ENCODE data around the gene RGS10.

RGS10 gene

GRCh38 chr10:119542357-119542987 is at the start of gene RGS10:
TSS of gene RGS10 (minus strand) at chr10:119542719. CDS start at chr10:119542638, 81 bp downstream.
- POLR2A ChIA-PET: interaction anchor here (0.7 to 1.8 kb wide), 7 partner anchors 12 to 55 kb away, joined by 3 to 7 read pairs (median 4); partner anchors contain the start of gene TIAL1
- DNase-seq (ENCODE audit: extremely low spot score): peak; percentile 89
- TF ChIP-seq CTCF (IDR thresholded peaks at IDR 0.05; ENCODE audit: control extremely low read depth, extremely low read depth, low read depth, missing control alignments): no peak
- CTCF ChIA-PET: interaction anchor here (0.7 to 4.6 kb wide), 28 partner anchors 8 to 411 kb away, joined by 3 to 25 read pairs (median 4); partner anchors contain the start of gene GRK5

- ChIA-PET POLR2A (no interaction called here), CTCF (no interaction called here)
- DNase-seq (ENCODE audit: extremely low spot score): no peak
- no peak for TF ChIP-seq CTCF (IDR thresholded peaks at IDR 0.05; ENCODE audit: control extremely low read depth, extremely low read depth, low read depth, missing control alignments)
Measured at GRCh38 chr10:119588071-119588470, 45.6 kb upstream of the RGS10 start.

DNA sequence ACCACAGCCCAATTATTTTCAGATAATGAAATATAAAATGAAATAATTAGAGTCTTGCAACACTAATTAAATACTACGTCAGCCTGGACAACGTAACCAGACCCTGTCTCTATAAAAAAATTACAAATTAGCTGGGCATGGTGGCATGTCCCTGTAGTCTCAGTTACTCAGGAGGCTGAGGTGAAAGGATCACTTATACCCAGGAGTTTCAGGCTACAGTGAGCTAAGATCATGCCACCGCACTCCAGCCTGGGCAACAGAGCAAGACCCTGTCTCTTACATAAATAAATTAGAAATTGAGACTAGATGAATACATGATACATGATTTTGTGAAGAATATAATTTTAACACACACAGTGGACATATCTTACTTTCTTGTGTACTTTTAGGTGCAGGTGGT is 35.8 kb upstream of the RGS10 start:
- CTCF ChIA-PET: interaction anchor here (1.4 kb wide), 1 partner anchor 35 kb away, joined by 4 read pairs; no protein-coding TSS in a partner anchor
- POLR2A ChIA-PET: no interaction called here
- no peak for TF ChIP-seq CTCF (IDR thresholded peaks at IDR 0.05; ENCODE audit: control extremely low read depth, extremely low read depth, low read depth, missing control alignments)
- DNase-seq (ENCODE audit: extremely low spot score): no peak

- TF ChIP-seq CTCF (IDR thresholded peaks at IDR 0.05; ENCODE audit: control extremely low read depth, extremely low read depth, low read depth, missing control alignments): no peak
- no peak for DNase-seq (ENCODE audit: extremely low spot score)
- ChIA-PET CTCF (interaction anchor here (1.4 kb wide), 1 partner anchor 33 kb away, joined by 3 read pairs; the partner anchor contains the start of gene RGS10), POLR2A (interaction anchor here (1.3 kb wide), 1 partner anchor 21 kb away, joined by 4 read pairs; the partner anchor contains the start of gene TIAL1)
Measured at GRCh38 chr10:119575991-119576390, 33.5 kb upstream of the RGS10 start.

GRCh38 chr10:119575506-119575905 is 33.0 kb upstream of the RGS10 start:
- no peak for DNase-seq (ENCODE audit: extremely low spot score)
- TF ChIP-seq CTCF (IDR thresholded peaks at IDR 0.05; ENCODE audit: control extremely low read depth, extremely low read depth, low read depth, missing control alignments): no peak
- ChIA-PET CTCF (interaction anchor here (1.4 kb wide), 1 partner anchor 33 kb away, joined by 3 read pairs; the partner anchor contains the start of gene RGS10), POLR2A (interaction anchor here (1.3 kb wide), 1 partner anchor 22 kb away, joined by 4 read pairs; the partner anchor contains the start of gene TIAL1)

GRCh38 chr10:119567978-119568377 is 25.5 kb upstream of the RGS10 start:
- CTCF ChIA-PET: interaction anchor here (1.0 to 1.6 kb wide), 2 partner anchors 10 to 20 kb away, joined by 3 to 5 read pairs; no protein-coding TSS in a partner anchor
- POLR2A ChIA-PET: no interaction called here
- TF ChIP-seq CTCF (IDR thresholded peaks at IDR 0.05; ENCODE audit: control extremely low read depth, extremely low read depth, low read depth, missing control alignments): no peak
- DNase-seq (ENCODE audit: extremely low spot score): peak; percentile 25
